Motor neuron (in vitro differentiated cells): ENCODE data around the gene HDX. TPM values are rescaled to one million over a fixed set of nuclear protein-coding genes. Genes with fewer than 3 reads are reported as not detected.
"Not testable (repeated sequence)": the region's sequence is repeated elsewhere in the genome, so short reads cannot be mapped to it uniquely, and the experiment has no call there.

Source experiments
- ATAC-seq, 8 experiments: fragments of 200-7000 bp; cut with Tn5 transposase; replicated peaks in 6 of 8; 2 replicates each; pipeline ENCODE4 v1.8.0; 2021; ENCODE audit warnings: mild to moderate bottlenecking in 8 of 8, moderate library complexity in 8 of 8
- H3K27ac ChIP-seq, 2 donors: fragments of 250-450 bp; sonication (Bioruptor Pico); 2 replicates each; pipeline ENCODE4 v1.9.0; 2021; ENCODE audit warnings: antibody characterized with exemption in 2 of 2, mild to moderate bottlenecking in 2 of 2, moderate library complexity in 1 of 2
- H3K4me1 ChIP-seq, 2 donors: fragments of 250-450 bp; sonication (Bioruptor Pico); replicated peaks in 1 of 2; 2 replicates each; pipeline ENCODE4 v1.6.1; 2021; ENCODE audit warnings: antibody characterized with exemption in 2 of 2, mild to moderate bottlenecking in 2 of 2, moderate library complexity in 1 of 2
- H3K4me3 ChIP-seq, 5 donors: fragments of 250-450 bp; sonication (Bioruptor Pico); 2 replicates each; pipeline ENCODE4 v1.9.0; 2021; ENCODE audit warnings: antibody characterized with exemption in 5 of 5, mild to moderate bottlenecking in 5 of 5, moderate library complexity in 4 of 5
- WGBS, 10 experiments: fragments of 450-650 bp; shearing (Covaris generic); methylation state at CpG; one replicate each; pipeline ENCODE4 v1.0.0; 2022; 5-methylcytosine and 5-hydroxymethylcytosine counted together
- in situ Hi-C, 9 experiments: fragments of 400-800 bp; cut with MboI; loops; one replicate each; pipeline ENCODE4 v1.15.0; 2021; ENCODE audit warnings: low sequenced_read_pairs in 9 of 9, low pct_unique_long_range_greater_than_20kb in 2 of 9; ENCODE audit not compliant: unreplicated experiment in 9 of 9
- total RNA-seq, 8 experiments: library from RNA; unstranded; fragments of 300-600 nt; gene quantifications; 2 replicates each; pipeline versions ENCODE4 v1.2.3 to v1.2.4, GENCODE V29; 2022

The HDX gene, protein sequence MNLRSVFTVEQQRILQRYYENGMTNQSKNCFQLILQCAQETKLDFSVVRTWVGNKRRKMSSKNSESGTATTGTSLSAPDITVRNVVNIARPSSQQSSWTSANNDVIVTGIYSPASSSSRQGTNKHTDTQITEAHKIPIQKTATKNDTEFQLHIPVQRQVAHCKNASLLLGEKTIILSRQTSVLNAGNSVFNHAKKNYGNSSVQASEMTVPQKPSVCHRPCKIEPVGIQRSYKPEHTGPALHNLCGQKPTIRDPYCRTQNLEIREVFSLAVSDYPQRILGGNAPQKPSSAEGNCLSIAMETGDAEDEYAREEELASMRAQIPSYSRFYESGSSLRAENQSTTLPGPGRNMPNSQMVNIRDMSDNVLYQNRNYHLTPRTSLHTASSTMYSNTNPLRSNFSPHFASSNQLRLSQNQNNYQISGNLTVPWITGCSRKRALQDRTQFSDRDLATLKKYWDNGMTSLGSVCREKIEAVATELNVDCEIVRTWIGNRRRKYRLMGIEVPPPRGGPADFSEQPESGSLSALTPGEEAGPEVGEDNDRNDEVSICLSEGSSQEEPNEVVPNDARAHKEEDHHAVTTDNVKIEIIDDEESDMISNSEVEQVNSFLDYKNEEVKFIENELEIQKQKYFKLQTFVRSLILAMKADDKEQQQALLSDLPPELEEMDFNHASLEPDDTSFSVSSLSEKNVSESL
- total RNA-seq, result 10 to 100 TPM in 3 of 8 experiments, 1 to 10 TPM in 5; 3.8 to 12.5 (median 7.0) TPM

DNA sequence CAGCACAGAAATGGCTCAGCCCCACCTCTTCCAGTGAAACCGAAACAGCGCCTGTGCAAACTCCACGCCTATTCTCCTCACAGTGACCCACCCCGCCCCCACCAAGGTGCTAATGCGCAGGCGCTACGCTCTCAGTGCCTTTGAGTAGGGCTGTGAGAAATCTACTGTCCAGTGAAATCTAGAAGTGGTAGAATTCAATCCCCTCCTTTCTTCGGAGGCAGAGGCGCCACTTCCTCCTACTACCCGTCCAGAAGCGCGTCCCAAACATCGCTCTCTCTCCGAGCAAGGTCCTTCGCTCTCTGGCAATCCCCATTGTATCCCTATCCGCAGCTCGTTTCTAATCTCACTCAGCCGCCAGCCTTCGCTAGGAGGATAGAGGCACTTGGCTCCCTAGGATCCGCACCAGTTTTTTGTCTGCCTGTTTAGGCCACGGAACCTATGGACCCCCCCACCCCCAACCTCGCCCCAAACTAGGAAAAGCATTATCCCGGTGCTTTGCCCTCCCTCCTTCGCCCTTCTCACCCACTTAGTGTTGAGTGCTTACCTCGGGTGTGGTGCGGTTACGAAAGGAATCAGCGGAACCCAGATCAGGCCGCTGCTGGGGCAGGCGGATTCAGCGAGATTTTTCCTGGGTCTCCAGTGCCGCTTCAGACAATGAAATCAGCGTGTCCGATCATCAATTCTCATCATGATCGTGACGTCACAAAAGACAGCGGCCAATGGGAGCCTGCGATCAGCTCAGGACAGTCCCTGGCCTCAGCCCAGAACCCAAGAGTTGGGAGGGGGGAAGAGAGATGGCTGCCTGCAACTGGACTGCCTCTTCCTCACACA, at the start of gene HDX:
HDX (minus strand) TSS at position 656 of the 831 bp plus-strand sequence. CDS start 27,056 bp downstream, outside the sequence.
- Histone ChIP-seq H3K27ac (peak within 1 kb of the TSS; percentile 87 to 90), H3K4me3 (peak within 1 kb of the TSS; percentile 31 to 90 (median 66)), H3K4me1 (peaks cover 0 to 4% of the 10 kb centered on the region in 2 donors)
- ATAC-seq, result peak; percentile 88 to 95 (median 92)
- in situ Hi-C loops, result no loop called here
- WGBS, 10 experiments, result 0 to 67% (median 26%) methylated on average over 1 to 19 of the region's 38 CpGs; no CpG with 5 or more reads in 6 of the 10 experiments

DNA sequence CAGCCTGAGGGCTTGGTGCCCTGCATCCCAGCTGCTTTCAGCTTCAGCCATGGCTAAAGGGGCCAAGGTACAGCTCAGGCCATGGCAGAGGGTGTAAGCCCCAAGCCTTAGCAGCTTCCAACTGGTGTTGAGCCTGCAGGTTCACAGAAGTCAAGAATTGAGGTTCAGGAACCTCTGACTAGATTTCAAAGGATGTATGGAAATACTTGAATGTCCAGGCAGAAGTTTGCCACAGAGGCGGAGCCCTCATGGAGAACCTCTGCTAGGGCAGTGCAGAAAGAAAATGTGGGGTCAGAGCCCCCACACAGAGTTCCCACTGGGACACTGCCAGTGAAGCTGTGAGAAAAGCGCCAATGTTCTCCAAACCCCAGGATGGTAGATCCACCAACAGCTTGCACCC, 39.1 kb upstream of the HDX start:
- in situ Hi-C loops, ATAC-seq, H3K4me1 ChIP-seq, H3K27ac ChIP-seq, H3K4me3 ChIP-seq: not testable (repeated sequence)
- 50 to 60% methylated on average over 1 of the region's 2 CpGs; no CpG with 5 or more reads in 8 of the 10 experiments for WGBS, 10 experiments

DNA sequence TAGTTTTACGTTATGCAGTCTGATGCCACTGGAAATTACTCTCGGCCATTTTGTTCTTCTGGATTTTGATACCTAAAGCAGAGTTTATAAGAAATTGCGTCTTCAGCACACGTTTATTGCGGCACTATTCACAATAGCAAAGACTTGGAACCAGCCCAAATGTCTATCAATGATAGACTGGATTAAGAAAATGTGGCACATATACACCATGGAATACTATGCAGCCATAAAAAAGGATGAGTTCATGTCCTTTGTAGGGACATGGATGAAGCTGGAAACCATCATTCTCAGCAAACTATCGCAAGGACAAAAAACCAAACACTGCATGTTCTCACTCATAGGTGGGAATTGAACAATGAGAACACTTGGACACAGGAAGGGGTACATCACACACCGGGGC, 35.4 kb upstream of the HDX start:
- ATAC-seq, H3K27ac ChIP-seq, H3K4me1 ChIP-seq, H3K4me3 ChIP-seq, in situ Hi-C loops: not testable (repeated sequence)
- 33 to 100% (median 79%) methylated on average over 1 to 6 of the region's 7 CpGs; no CpG with 5 or more reads in 6 of the 10 experiments for WGBS, 10 experiments

DNA sequence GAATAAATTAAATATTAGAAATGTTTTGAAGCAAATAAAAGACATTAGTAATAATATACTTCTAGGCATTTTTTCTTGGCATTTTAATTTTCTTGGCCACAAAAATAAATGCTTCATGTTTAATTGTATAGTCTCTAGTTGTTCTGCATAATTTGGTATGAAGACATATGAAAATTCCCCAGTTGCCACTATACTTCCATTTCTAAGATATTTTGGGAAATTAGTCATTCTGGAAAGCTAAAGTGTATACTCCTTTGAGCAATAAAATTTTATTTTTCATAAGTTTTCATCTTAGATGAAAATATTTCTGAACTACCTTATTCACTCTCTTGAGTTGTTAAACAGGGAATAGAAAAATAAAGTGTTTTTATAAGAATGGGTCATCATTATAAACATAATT, 13.8 kb downstream of the HDX start:
- no peaks in the 10 kb centered on the region for H3K4me1 ChIP-seq
- H3K27ac ChIP-seq, result no peak overlapping the region
- in situ Hi-C loops, result no loop called here
- no peak overlapping the region for H3K4me3 ChIP-seq
- ATAC-seq, result no peak

DNA sequence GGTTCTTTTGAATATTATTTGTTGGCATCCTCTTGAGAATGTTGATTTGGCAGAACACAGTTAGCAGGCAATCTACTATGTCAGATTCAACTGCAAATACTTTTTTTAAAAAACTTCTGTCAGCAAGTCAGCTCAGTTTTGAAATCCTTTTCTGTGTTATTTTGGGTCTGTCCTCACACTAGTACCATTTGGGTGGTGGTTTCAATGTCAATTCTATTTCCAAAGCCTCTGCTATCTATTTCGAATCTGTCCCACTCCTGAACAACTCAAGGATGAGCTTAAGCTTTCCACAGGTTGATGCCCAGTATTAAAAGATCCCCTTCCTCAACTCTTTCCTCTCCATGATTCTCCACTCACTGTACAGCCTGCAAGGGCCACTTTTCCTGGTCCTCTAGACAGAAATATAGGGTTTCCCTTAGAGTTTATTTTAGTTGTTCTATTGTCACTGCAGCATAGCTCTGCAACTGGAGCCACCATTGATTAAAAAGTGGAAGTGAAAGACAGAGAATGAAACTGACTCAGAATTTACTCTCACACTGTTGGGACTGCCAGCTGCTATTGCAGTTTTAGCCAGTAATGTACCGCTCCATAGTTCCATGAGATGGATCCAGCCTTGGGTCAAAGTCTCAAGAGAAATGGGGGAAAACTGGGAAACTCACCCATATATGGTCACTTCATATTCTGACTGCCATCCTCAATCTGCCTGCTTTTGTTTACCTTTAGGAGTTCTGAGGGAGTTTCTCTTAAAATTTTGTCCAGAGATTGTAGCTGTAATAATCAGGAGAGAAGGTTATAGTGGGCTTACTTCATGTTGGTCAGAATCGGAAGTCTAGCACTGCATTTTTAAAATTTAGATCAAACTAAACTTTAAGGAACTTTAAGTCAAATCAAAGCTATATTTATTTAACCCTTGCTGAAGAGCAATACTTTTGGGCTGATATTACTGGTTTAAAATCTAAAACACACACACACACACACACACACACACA, 14.6 kb downstream of the HDX start:
- H3K4me1 ChIP-seq, result no peaks in the 10 kb centered on the region
- in situ Hi-C loops, result no loop called here
- H3K27ac ChIP-seq, result no peak overlapping the region
- no peak for ATAC-seq
- WGBS, 10 experiments, result 51 to 100% (median 83%) methylated on average over 1 to 3 of the region's 3 CpGs; no CpG with 5 or more reads in 3 of the 10 experiments
- H3K4me3 ChIP-seq, result no peak overlapping the region

DNA sequence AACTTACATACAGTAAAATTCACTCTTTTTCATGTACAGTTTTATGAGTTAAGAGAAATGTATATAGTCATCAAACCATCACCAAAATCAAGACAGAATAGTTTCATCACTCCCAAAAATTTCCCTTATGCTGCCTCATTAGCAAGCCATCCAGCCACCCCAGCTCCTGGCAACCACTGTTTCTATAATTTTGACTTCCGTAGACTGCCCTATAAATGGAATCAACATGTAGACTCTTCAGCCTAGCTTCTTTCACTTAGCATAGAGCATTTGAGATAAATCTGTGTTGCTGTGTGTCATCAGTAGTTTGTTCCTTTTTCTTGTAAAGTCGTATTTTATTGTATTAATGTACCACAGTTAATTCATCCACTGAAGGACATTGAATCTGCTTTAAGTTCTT, 23.2 kb downstream of the HDX start:
- H3K27ac ChIP-seq, result no peak overlapping the region
- H3K4me3 ChIP-seq, result no peak overlapping the region
- peaks cover 0 to 4% of the 10 kb centered on the region in 2 donors for H3K4me1 ChIP-seq
- ATAC-seq, result no peak
- 62 to 100% (median 86%) methylated on average over 1 to 2 of the region's 2 CpGs; no CpG with 5 or more reads in 6 of the 10 experiments for WGBS, 10 experiments
- in situ Hi-C loops, result no loop called here

DNA sequence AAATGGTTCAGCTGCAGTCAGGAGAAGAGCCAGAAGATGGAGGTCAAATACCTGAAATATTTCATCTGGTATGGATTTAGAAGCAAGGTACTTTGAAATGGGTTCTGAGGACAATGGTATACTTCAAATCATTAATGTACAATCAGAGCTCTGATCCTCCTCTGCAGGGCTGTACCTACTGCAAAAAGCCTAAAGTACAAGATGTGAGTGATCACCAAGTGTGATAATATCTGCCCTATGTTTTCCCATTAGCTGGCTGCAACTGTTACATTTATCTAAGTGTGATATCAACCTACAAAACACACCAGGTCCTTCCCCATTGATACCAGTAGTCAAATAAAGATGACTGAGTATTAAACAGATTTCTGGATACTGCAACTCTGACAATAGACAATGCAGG, 25.1 kb downstream of the HDX start:
- H3K27ac ChIP-seq, result no peak overlapping the region
- peaks cover 0 to 4% of the 10 kb centered on the region in 2 donors for H3K4me1 ChIP-seq
- no peak for ATAC-seq
- no peak overlapping the region for H3K4me3 ChIP-seq
- in situ Hi-C loops, result no loop called here

DNA sequence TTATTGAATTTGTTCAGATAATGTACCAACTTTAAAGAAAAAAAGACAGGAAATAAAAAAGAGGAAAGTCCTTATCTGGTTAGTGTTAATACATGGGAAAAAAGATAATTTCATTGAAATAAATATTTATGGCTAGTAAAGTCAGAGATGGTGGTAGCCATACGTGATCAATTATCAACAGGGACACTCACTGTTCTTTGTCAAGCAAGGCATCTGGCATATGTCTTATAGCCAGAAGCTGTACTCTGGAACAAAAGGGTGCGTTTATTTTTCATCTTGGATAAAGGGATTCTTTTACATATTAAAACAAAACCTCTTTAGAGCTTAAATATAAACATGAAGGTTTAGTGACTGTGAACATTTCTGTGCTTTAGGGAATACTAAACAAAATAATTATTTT, 26.7 kb downstream of the HDX start:
- H3K4me3 ChIP-seq, result no peak overlapping the region
- in situ Hi-C loops, result no loop called here
- WGBS, 10 experiments, result 17 to 82% (median 33%) methylated on average over 1 to 2 of the region's 2 CpGs; no CpG with 5 or more reads in 2 of the 10 experiments
- no peak overlapping the region for H3K27ac ChIP-seq
- H3K4me1 ChIP-seq, result peaks cover 0 to 4% of the 10 kb centered on the region in 2 donors
- ATAC-seq, result no peak

DNA sequence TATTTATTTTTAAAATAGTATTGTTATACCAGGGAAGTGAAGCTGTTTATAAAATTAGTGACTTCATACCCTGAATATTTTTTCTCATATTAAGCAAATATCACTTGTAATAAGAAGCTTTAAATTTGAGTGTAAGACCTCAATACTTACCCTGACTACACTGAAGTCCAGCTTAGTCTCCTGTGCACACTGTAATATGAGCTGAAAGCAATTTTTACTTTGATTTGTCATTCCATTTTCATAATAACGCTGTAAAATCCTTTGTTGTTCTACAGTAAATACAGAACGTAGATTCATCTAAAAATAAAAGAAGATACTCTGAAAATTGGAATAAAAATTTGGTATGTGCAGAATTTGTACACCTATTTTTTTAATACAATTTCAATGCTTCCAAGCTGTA, 27.2 kb downstream of the HDX start:
- H3K4me1 ChIP-seq, result peaks cover 0 to 4% of the 10 kb centered on the region in 2 donors
- 35 to 100% (median 94%) methylated on average over 1 to 2 of the region's 2 CpGs; no CpG with 5 or more reads in 1 of the 10 experiments for WGBS, 10 experiments
- in situ Hi-C loops, result no loop called here
- no peak overlapping the region for H3K27ac ChIP-seq
- no peak overlapping the region for H3K4me3 ChIP-seq
- no peak for ATAC-seq

DNA sequence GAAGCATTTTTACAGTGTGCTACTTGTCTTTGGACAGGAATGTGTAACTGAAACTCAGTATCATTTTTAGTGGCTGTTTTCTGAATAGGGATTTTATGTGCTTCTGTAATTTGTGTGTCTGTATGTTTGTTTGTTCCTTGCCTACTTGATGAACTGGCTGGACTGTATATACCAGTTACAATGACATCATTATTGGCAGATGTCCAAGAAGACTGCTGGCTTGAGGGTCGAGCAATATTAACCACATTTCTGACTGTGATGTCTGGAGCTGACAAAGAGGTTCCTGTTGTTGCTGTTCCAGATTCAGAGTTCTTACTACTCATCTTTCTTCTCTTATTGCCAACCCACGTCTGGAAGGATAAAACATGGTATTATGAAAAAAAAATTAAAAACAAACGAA, 33.0 kb downstream of the HDX start:
- in situ Hi-C loops, result no loop called here
- no peaks in the 10 kb centered on the region for H3K4me1 ChIP-seq
- H3K4me3 ChIP-seq, result no peak overlapping the region
- ATAC-seq, result peak in 1 of 8 experiments; percentile 55
- no peak overlapping the region for H3K27ac ChIP-seq
- WGBS, 10 experiments, result 0 to 100% (median 52%) methylated on average over 1 to 3 of the region's 3 CpGs; no CpG with 5 or more reads in 2 of the 10 experiments

DNA sequence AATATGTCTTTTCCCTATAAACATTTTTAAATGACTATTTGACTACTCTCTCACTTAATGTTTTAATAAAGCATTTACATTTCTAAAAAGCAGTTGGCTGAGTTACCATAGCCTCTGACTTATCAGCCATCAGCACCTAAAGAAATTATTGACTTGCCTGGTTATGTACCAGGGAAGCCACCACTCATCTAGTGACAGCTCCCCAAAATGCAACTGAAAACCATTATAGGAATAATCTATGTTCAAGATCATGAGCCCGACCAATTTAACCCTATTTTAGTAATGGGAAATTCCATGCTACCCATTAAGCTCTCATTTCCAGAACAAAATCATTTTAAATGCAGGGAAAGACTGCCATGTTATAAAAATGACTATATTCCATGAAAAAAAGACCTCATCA, 34.4 kb downstream of the HDX start:
- Histone ChIP-seq H3K4me3 (no peak overlapping the region), H3K4me1 (no peaks in the 10 kb centered on the region), H3K27ac (no peak overlapping the region)
- in situ Hi-C loops, result no loop called here
- WGBS, 10 experiments, result 14 to 100% (median 80%) methylated on average over 1 of the region's 1 CpG; no CpG with 5 or more reads in 7 of the 10 experiments
- no peak for ATAC-seq
